ENCODE measurements around the gene NPAS3.

Gene NPAS3

GRCh38 chr14:33767586-33768457, 829.1 kb downstream of the NPAS3 start:
- Mint-ChIP-seq H3K4me1 (ENCODE audit: low read depth) (no peaks in the 10 kb centered on the region), H3K27me3 (peaks cover 15% of the 10 kb centered on the region), H3K4me3 (no peak overlapping the region), H3K9me3 (no peaks in the 10 kb centered on the region), H3K36me3 (ENCODE audit: low read depth) (no peaks in the 10 kb centered on the region), H3K27ac (no peak overlapping the region)
- no peak for DNase-seq

- peaks cover 15% of the 10 kb centered on the region for H3K27me3 Mint-ChIP-seq
- H3K27ac Mint-ChIP-seq = no peak overlapping the region
- DNase-seq = no peak
- H3K4me1 Mint-ChIP-seq (ENCODE audit: low read depth) = no peaks in the 10 kb centered on the region
- H3K4me3 Mint-ChIP-seq = no peak overlapping the region
- no peaks in the 10 kb centered on the region for H3K36me3 Mint-ChIP-seq (ENCODE audit: low read depth)
- H3K9me3 Mint-ChIP-seq = no peaks in the 10 kb centered on the region
These were observed 829.8 kb downstream of the NPAS3 start for GRCh38 chr14:33768458-33768830.

- Mint-ChIP-seq H3K4me1 (ENCODE audit: low read depth) (no peaks in the 10 kb centered on the region), H3K9me3 (no peaks in the 10 kb centered on the region), H3K4me3 (no peak overlapping the region), H3K27me3 (peaks cover 5% of the 10 kb centered on the region), H3K36me3 (ENCODE audit: low read depth) (no peaks in the 10 kb centered on the region), H3K27ac (no peak overlapping the region)
- no peak for DNase-seq
These were observed 834.7 kb downstream of the NPAS3 start for GRCh38 chr14:33773205-33774030.

GRCh38 chr14:33774161-33774560, 835.5 kb downstream of the NPAS3 start:
- no peak overlapping the region for H3K27ac Mint-ChIP-seq
- H3K4me1 Mint-ChIP-seq (ENCODE audit: low read depth) = no peaks in the 10 kb centered on the region
- H3K9me3 Mint-ChIP-seq = no peaks in the 10 kb centered on the region
- no peak overlapping the region for H3K4me3 Mint-ChIP-seq
- DNase-seq = no peak
- no peaks in the 10 kb centered on the region for H3K36me3 Mint-ChIP-seq (ENCODE audit: low read depth)
- peaks cover 4% of the 10 kb centered on the region for H3K27me3 Mint-ChIP-seq

GRCh38 chr14:33774723-33775470, 836.2 kb downstream of the NPAS3 start:
- Mint-ChIP-seq H3K27me3 (peaks cover 2% of the 10 kb centered on the region), H3K27ac (no peak overlapping the region), H3K4me1 (ENCODE audit: low read depth) (no peaks in the 10 kb centered on the region), H3K36me3 (ENCODE audit: low read depth) (no peaks in the 10 kb centered on the region), H3K4me3 (no peak overlapping the region), H3K9me3 (no peaks in the 10 kb centered on the region)
- DNase-seq = no peak

GRCh38 chr14:33776871-33777270, 838.2 kb downstream of the NPAS3 start:
- no peaks in the 10 kb centered on the region for H3K9me3 Mint-ChIP-seq
- no peak for DNase-seq
- no peak overlapping the region for H3K27ac Mint-ChIP-seq
- H3K4me3 Mint-ChIP-seq = no peak overlapping the region
- H3K4me1 Mint-ChIP-seq (ENCODE audit: low read depth) = no peaks in the 10 kb centered on the region
- H3K27me3 Mint-ChIP-seq = peaks cover 6% of the 10 kb centered on the region
- no peaks in the 10 kb centered on the region for H3K36me3 Mint-ChIP-seq (ENCODE audit: low read depth)

GRCh38 chr14:33777681-33778080, 839.0 kb downstream of the NPAS3 start:
- DNase-seq = no peak
- Mint-ChIP-seq H3K36me3 (ENCODE audit: low read depth) (no peaks in the 10 kb centered on the region), H3K27ac (no peak overlapping the region), H3K4me3 (no peak overlapping the region), H3K4me1 (ENCODE audit: low read depth) (no peaks in the 10 kb centered on the region), H3K9me3 (no peaks in the 10 kb centered on the region), H3K27me3 (peaks cover 10% of the 10 kb centered on the region)

GRCh38 chr14:33780035-33780434, 841.4 kb downstream of the NPAS3 start:
- Mint-ChIP-seq H3K9me3 (no peaks in the 10 kb centered on the region), H3K4me1 (ENCODE audit: low read depth) (no peaks in the 10 kb centered on the region), H3K4me3 (no peak overlapping the region), H3K36me3 (ENCODE audit: low read depth) (no peaks in the 10 kb centered on the region), H3K27me3 (peaks cover 17% of the 10 kb centered on the region), H3K27ac (no peak overlapping the region)
- no peak for DNase-seq

GRCh38 chr14:33781236-33781635, 842.6 kb downstream of the NPAS3 start:
- Mint-ChIP-seq H3K9me3 (no peaks in the 10 kb centered on the region), H3K36me3 (ENCODE audit: low read depth) (no peaks in the 10 kb centered on the region), H3K4me3 (no peak overlapping the region), H3K27me3 (peaks cover 17% of the 10 kb centered on the region), H3K4me1 (ENCODE audit: low read depth) (no peaks in the 10 kb centered on the region), H3K27ac (no peak overlapping the region)
- no peak for DNase-seq

GRCh38 chr14:33782923-33783322, 844.2 kb downstream of the NPAS3 start:
- DNase-seq = no peak
- Mint-ChIP-seq H3K4me1 (ENCODE audit: low read depth) (no peaks in the 10 kb centered on the region), H3K4me3 (no peak overlapping the region), H3K36me3 (ENCODE audit: low read depth) (no peaks in the 10 kb centered on the region), H3K27ac (no peak overlapping the region), H3K9me3 (no peaks in the 10 kb centered on the region), H3K27me3 (peaks cover 17% of the 10 kb centered on the region)

GRCh38 chr14:33786091-33786825, 847.6 kb downstream of the NPAS3 start:
- H3K9me3 Mint-ChIP-seq = no peaks in the 10 kb centered on the region
- H3K27ac Mint-ChIP-seq = no peak overlapping the region
- no peak for DNase-seq
- peaks cover 5% of the 10 kb centered on the region for H3K4me1 Mint-ChIP-seq (ENCODE audit: low read depth)
- H3K36me3 Mint-ChIP-seq (ENCODE audit: low read depth) = no peaks in the 10 kb centered on the region
- no peak overlapping the region for H3K4me3 Mint-ChIP-seq
- H3K27me3 Mint-ChIP-seq = peaks cover 18% of the 10 kb centered on the region

- Mint-ChIP-seq H3K4me3 (no peak overlapping the region), H3K36me3 (ENCODE audit: low read depth) (no peaks in the 10 kb centered on the region), H3K27me3 (peaks cover 25% of the 10 kb centered on the region), H3K9me3 (no peaks in the 10 kb centered on the region), H3K27ac (no peak overlapping the region), H3K4me1 (ENCODE audit: low read depth) (peaks cover 22% of the 10 kb centered on the region)
- no peak for DNase-seq
These were observed 849.5 kb downstream of the NPAS3 start for GRCh38 chr14:33788161-33788560.

- Mint-ChIP-seq H3K9me3 (no peaks in the 10 kb centered on the region), H3K4me3 (no peak overlapping the region), H3K27me3 (peaks cover 35% of the 10 kb centered on the region), H3K36me3 (ENCODE audit: low read depth) (no peaks in the 10 kb centered on the region), H3K4me1 (ENCODE audit: low read depth) (peaks cover 23% of the 10 kb centered on the region), H3K27ac (no peak overlapping the region)
- no peak for DNase-seq
These were observed 852.3 kb downstream of the NPAS3 start for GRCh38 chr14:33790996-33791395.
